ENCODE data around the gene ALG3. TPM values are rescaled to one million over a fixed set of nuclear protein-coding genes. Genes with fewer than 3 reads are reported as not detected.

Gene ALG3
- total RNA-seq, 1 experiment from 2014 or later = 95.1 TPM

DNA sequence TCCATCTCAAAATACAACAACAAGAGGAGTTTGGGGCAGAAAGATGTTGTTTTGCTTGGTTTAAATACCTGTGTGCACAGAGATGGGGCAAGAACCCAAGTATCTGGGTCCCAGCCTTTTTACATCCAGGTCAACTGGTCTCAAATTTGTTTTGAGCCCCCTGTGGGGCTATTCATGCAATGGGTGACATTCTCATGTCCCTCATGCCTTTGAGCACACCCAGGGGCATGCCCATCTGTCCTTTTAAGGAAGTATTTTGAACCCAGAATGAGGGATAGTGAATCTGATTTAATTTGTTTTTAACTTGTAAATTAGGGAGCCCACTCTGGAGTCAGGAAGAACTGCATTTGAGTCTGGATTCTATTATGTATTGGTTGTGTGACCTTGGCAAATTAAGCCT is 47.9 kb downstream of the ALG3 start:
- H3K79me2 ChIP-seq (ENCODE audit: low read depth) = no peaks in the 10 kb centered on the region
- no peak overlapping the region for H3K4me3 ChIP-seq
- ChIA-PET CTCF (no interaction called here), POLR2A (ENCODE audit: unreplicated experiment) (no interaction called here)
- no peak overlapping the region for H3K27ac ChIP-seq
- no peaks in the 10 kb centered on the region for H3K9me2 ChIP-seq (ENCODE audit: insufficient read depth)
- no peaks in the 10 kb centered on the region for H4K20me1 ChIP-seq (ENCODE audit: insufficient read depth)
- H3K36me3 ChIP-seq (ENCODE audit: low read depth) = 0 out of 2 replicates have a peak, but pooled peaks cover 2% of the 10 kb centered on the region
- no peak for DNase-seq
- H3K4me2 ChIP-seq = no peak overlapping the region
- TF ChIP-seq, protein P1, sequence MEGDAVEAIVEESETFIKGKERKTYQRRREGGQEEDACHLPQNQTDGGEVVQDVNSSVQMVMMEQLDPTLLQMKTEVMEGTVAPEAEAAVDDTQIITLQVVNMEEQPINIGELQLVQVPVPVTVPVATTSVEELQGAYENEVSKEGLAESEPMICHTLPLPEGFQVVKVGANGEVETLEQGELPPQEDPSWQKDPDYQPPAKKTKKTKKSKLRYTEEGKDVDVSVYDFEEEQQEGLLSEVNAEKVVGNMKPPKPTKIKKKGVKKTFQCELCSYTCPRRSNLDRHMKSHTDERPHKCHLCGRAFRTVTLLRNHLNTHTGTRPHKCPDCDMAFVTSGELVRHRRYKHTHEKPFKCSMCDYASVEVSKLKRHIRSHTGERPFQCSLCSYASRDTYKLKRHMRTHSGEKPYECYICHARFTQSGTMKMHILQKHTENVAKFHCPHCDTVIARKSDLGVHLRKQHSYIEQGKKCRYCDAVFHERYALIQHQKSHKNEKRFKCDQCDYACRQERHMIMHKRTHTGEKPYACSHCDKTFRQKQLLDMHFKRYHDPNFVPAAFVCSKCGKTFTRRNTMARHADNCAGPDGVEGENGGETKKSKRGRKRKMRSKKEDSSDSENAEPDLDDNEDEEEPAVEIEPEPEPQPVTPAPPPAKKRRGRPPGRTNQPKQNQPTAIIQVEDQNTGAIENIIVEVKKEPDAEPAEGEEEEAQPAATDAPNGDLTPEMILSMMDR (conservative IDR thresholded peaks at IDR 0.05) = no peak
- TF ChIP-seq EZH2 (IDR thresholded peaks at IDR 0.05; ENCODE audit: low read depth) = no peak
- H3K27me3 ChIP-seq (ENCODE audit: insufficient read depth, low read depth) = peaks cover 6% of the 10 kb centered on the region
- H3F3A ChIP-seq (ENCODE audit: insufficient read depth, low read depth) = no peaks in the 10 kb centered on the region
- BruUV-seq (replicated peaks) = no TSS peak
- H3K4me1 ChIP-seq (replicated peaks; ENCODE audit: insufficient read depth) = no peaks in the 10 kb centered on the region
- no peaks in the 10 kb centered on the region for H3K9me3 ChIP-seq (ENCODE audit: insufficient read depth, low read depth)
- no peak overlapping the region for H2AFZ ChIP-seq
- intact Hi-C loops (cut with micrococcal nuclease; ENCODE audit: unreplicated experiment) = no loop called here

DNA sequence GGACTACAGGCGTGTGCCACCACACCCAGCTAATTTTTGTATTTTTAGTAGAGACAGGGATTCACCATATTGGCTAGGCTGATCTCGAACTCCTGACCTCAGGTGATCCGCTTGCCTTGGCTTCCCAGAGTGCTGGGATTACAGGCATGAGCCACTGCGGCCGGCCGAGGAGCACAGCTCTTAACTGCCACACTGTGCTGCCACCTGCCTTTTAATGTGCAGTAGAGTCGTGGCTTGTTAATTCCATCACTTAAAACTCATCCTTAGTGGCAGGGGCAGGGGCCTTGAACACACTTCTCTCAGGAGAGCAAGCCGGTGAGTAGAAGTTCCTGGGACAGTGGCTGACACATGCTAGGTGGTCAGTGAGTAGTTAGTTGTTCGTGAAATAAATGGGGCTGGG is 50.3 kb downstream of the ALG3 start:
- Histone ChIP-seq H3K4me1 (replicated peaks; ENCODE audit: insufficient read depth) (no peaks in the 10 kb centered on the region), H2AFZ (no peak overlapping the region), H3K9me3 (ENCODE audit: insufficient read depth, low read depth) (no peaks in the 10 kb centered on the region), H3K4me3 (no peak overlapping the region), H3F3A (ENCODE audit: insufficient read depth, low read depth) (peaks cover 13% of the 10 kb centered on the region), H3K79me2 (ENCODE audit: low read depth) (no peaks in the 10 kb centered on the region), H3K36me3 (ENCODE audit: low read depth) (peaks cover 8% of the 10 kb centered on the region), H4K20me1 (ENCODE audit: insufficient read depth) (no peaks in the 10 kb centered on the region), H3K9me2 (ENCODE audit: insufficient read depth) (no peaks in the 10 kb centered on the region), H3K4me2 (no peak overlapping the region), H3K27ac (no peak overlapping the region), H3K27me3 (ENCODE audit: insufficient read depth, low read depth) (no peaks in the 10 kb centered on the region)
- no peak for DNase-seq
- POLR2A ChIA-PET (ENCODE audit: unreplicated experiment) = no interaction called here
- no TSS peak for BruUV-seq (replicated peaks)
- intact Hi-C loops (cut with micrococcal nuclease; ENCODE audit: unreplicated experiment) = no loop called here
- CTCF ChIA-PET = interaction anchor here (0.6 kb wide), 1 partner anchor 1103 kb away, joined by 13 read pairs; no protein-coding TSS in a partner anchor
- TF ChIP-seq, protein P1 (conservative IDR thresholded peaks at IDR 0.05) = no peak
- TF ChIP-seq EZH2 (IDR thresholded peaks at IDR 0.05; ENCODE audit: low read depth) = no peak

DNA sequence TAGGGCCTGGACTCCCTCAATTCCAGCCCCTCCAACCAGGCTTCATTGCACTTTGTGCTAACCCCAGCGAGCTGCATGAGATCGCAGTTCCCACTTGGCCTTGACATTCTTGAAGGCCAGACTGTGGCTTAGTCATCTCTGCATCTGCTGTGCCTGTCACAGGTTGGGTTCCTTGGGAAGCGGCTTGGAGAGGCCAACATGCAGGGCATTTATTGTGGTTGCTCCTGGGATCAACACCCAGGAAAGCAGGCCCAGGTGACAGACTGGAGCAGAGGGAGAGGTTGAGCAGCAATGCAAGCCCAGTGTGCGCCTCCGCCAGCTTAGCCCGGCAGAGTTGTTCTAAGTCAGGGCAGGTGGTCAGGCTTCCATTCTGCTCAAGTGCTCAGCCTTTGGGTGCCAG is 52.2 kb downstream of the ALG3 start:
- H3K79me2 ChIP-seq (ENCODE audit: low read depth) = no peaks in the 10 kb centered on the region
- CTCF ChIA-PET = no interaction called here
- intact Hi-C loops (cut with micrococcal nuclease; ENCODE audit: unreplicated experiment) = no loop called here
- peaks cover 25% of the 10 kb centered on the region for H3K36me3 ChIP-seq (ENCODE audit: low read depth)
- H3K9me3 ChIP-seq (ENCODE audit: insufficient read depth, low read depth) = no peaks in the 10 kb centered on the region
- DNase-seq = no peak
- BruUV-seq (replicated peaks) = no TSS peak
- H3K27ac ChIP-seq = no peak overlapping the region
- H3K4me1 ChIP-seq (replicated peaks; ENCODE audit: insufficient read depth) = no peaks in the 10 kb centered on the region
- POLR2A ChIA-PET (ENCODE audit: unreplicated experiment) = interaction anchor here (0.7 kb wide), 1 partner anchor 10 kb away, joined by 3 read pairs; no protein-coding TSS in a partner anchor
- TF ChIP-seq EZH2 (IDR thresholded peaks at IDR 0.05; ENCODE audit: low read depth) = no peak
- TF ChIP-seq, protein P1 (conservative IDR thresholded peaks at IDR 0.05) = no peak
- H3K27me3 ChIP-seq (ENCODE audit: insufficient read depth, low read depth) = no peaks in the 10 kb centered on the region
- no peak overlapping the region for H3K4me3 ChIP-seq
- no peaks in the 10 kb centered on the region for H4K20me1 ChIP-seq (ENCODE audit: insufficient read depth)
- H3K9me2 ChIP-seq (ENCODE audit: insufficient read depth) = no peaks in the 10 kb centered on the region
- peaks cover 13% of the 10 kb centered on the region for H3F3A ChIP-seq (ENCODE audit: insufficient read depth, low read depth)
- H2AFZ ChIP-seq = no peak overlapping the region
- H3K4me2 ChIP-seq = no peak overlapping the region
